Activated CD4-positive, alpha-beta T cell treated with anti-CD3 and anti-CD28 coated beads for 36 hours (primary cell): ENCODE measurements around the gene PSMG2. TPM values are rescaled to one million over a fixed set of nuclear protein-coding genes. Genes with fewer than 3 reads are reported as not detected.
"Not testable (repeated sequence)": the region's sequence is repeated elsewhere in the genome, so short reads cannot be mapped to it uniquely, and the experiment has no call there.

Experiments used
- ATAC-seq: fragments of 200-7000 bp; cut with Tn5 transposase; one replicate; pipeline ENCODE4 v1.10.0; 2021; ENCODE audit warnings: mild to moderate bottlenecking, moderate library complexity
- CTCF ChIA-PET: fragments of 350-600 bp; sonication (Branson Sonifier 250); formaldehyde crosslinking; loops from one replicate; lab custom pipeline; 2021; ENCODE audit warnings: antibody characterized with exemption; lab: Charles Lee
- POLR2A ChIA-PET: fragments of 350-600 bp; sonication (Branson Sonifier 250); formaldehyde crosslinking; loops from one replicate; lab custom pipeline; 2021; ENCODE audit warnings: antibody characterized with exemption, inconsistent platforms; lab: Charles Lee
- DNase-seq: peaks from one replicate; pipeline ENCODE4 v3.0.0-alpha.2; 2020
- H3K27ac Mint-ChIP-seq: one replicate; pipeline ENCODE4 v1.8.0; 2021; ENCODE audit warnings: mixed read lengths
- H3K27me3 Mint-ChIP-seq: one replicate; pipeline ENCODE4 v1.8.0; 2021; ENCODE audit warnings: mixed read lengths
- H3K36me3 Mint-ChIP-seq: one replicate; pipeline ENCODE4 v1.8.0; 2021; ENCODE audit warnings: low read depth, mixed read lengths
- H3K4me1 Mint-ChIP-seq: one replicate; pipeline ENCODE4 v1.8.0; 2021; ENCODE audit warnings: mixed read lengths
- H3K4me3 Mint-ChIP-seq: one replicate; pipeline ENCODE4 v1.8.0; 2021; ENCODE audit warnings: mild to moderate bottlenecking, moderate library complexity, mixed read lengths
- H3K9me3 Mint-ChIP-seq: one replicate; pipeline ENCODE4 v1.8.0; 2021; ENCODE audit warnings: low read depth, mixed read lengths
- intact Hi-C, 2 experiments: fragments of 100-400 bp; cut with DNase I in 1 of 2; cut with micrococcal nuclease in 1 of 2; formaldehyde crosslinking; loops; one replicate each; pipeline versions ENCODE4 v1.14.2 to v1.15.1; 2022 to 2024; cut with DNase I, micrococcal nuclease
- total RNA-seq, 2 experiments: library from RNA; stranded (reverse); gene quantifications; one replicate each; pipeline ENCODE4 v1.2.3, GENCODE V29; 2021

Gene PSMG2
- total RNA-seq, 2 experiments from 2014 or later = 113 to 118 TPM

DNA sequence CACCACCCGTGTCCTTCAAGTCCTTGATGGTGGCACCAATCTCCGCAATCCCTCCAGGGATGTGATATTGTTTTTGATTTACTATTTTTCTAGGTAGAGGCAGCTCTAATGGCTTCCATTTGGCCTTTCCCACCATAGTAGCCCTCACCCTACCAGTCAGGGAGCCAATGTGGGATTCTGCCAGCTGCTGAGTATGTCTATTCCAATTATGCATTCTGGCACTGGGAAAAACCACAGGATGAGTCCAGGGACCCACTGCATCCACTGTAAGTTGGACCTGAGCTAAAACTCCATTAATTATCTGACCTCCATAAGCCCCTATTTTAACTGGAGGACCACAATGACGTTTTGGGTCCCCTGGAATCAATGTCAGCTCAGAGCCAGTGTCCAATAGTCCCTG, 55.7 kb downstream of the PSMG2 start:
- H3K27ac Mint-ChIP-seq, intact Hi-C loops, H3K9me3 Mint-ChIP-seq, POLR2A ChIA-PET, ATAC-seq, H3K27me3 Mint-ChIP-seq, H3K36me3 Mint-ChIP-seq, H3K4me1 Mint-ChIP-seq, H3K4me3 Mint-ChIP-seq, DNase-seq: not testable (repeated sequence)
- CTCF ChIA-PET = interaction anchor here (1.5 kb wide), 1 partner anchor 14 kb away, joined by 7 read pairs; no protein-coding TSS in a partner anchor

- Mint-ChIP-seq H3K4me3 (no peak overlapping the region), H3K9me3 (no peaks in the 10 kb centered on the region), H3K36me3 (peaks cover 2% of the 10 kb centered on the region), H3K4me1 (no peaks in the 10 kb centered on the region), H3K27ac (no peak overlapping the region), H3K27me3 (no peaks in the 10 kb centered on the region)
- ATAC-seq = no peak
- POLR2A ChIA-PET = no interaction called here
- no peak for DNase-seq
- intact Hi-C loops = no loop called here
- CTCF ChIA-PET = no interaction called here
Measured at GRCh38 chr18:12765126-12765525, 62.3 kb downstream of the PSMG2 start.

GRCh38 chr18:12765586-12765985, 62.7 kb downstream of the PSMG2 start:
- no peak for DNase-seq
- Mint-ChIP-seq H3K36me3 (peaks cover 2% of the 10 kb centered on the region), H3K4me3 (no peak overlapping the region), H3K27me3 (no peaks in the 10 kb centered on the region), H3K9me3 (no peaks in the 10 kb centered on the region), H3K4me1 (no peaks in the 10 kb centered on the region), H3K27ac (no peak overlapping the region)
- intact Hi-C loops = no loop called here
- CTCF ChIA-PET = interaction anchor here (0.7 to 1.1 kb wide), 2 partner anchors 21 to 128 kb away, joined by 3 read pairs; no protein-coding TSS in a partner anchor
- no peak for ATAC-seq
- POLR2A ChIA-PET = no interaction called here

DNA sequence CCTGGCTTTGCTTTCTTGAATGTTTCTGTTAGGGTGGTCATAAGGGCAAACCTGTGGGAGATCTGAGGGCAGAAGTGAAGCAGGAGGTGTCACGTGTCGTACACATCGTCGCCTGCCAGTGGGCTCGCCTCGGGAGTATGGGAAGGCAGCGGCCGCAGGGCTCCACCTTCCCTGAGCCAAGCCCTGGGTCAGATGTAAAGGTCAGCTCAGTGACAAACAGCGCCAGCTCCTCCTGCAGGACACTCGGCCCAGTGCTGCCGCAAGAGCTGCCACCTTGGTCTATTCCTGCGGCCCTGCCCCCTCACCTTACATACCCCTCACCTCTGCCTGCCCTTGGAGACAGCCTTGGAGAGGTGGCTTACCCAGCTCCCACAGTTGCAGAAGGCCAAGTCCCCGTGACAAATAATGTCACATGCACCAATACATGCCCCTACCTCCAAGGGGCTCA, 64.2 kb downstream of the PSMG2 start:
- no peak for DNase-seq
- POLR2A ChIA-PET = no interaction called here
- H3K36me3 Mint-ChIP-seq = peaks cover 5% of the 10 kb centered on the region
- no peak overlapping the region for H3K27ac Mint-ChIP-seq
- H3K27me3 Mint-ChIP-seq = no peaks in the 10 kb centered on the region
- no peak for ATAC-seq
- intact Hi-C loops = no loop called here
- no peak overlapping the region for H3K4me3 Mint-ChIP-seq
- CTCF ChIA-PET = interaction anchor here (0.8 kb wide), 1 partner anchor 16 kb away, joined by 4 read pairs; no protein-coding TSS in a partner anchor
- H3K9me3 Mint-ChIP-seq = no peaks in the 10 kb centered on the region
- no peaks in the 10 kb centered on the region for H3K4me1 Mint-ChIP-seq

- intact Hi-C loops = no loop called here
- H3K4me3 Mint-ChIP-seq = no peak overlapping the region
- H3K27ac Mint-ChIP-seq = no peak overlapping the region
- no peak for ATAC-seq
- H3K4me1 Mint-ChIP-seq = no peaks in the 10 kb centered on the region
- no peaks in the 10 kb centered on the region for H3K27me3 Mint-ChIP-seq
- peaks cover 5% of the 10 kb centered on the region for H3K36me3 Mint-ChIP-seq
- ChIA-PET POLR2A (no interaction called here), CTCF (interaction anchor here (0.8 kb wide), 1 partner anchor 16 kb away, joined by 4 read pairs; no protein-coding TSS in a partner anchor)
- DNase-seq = no peak
- H3K9me3 Mint-ChIP-seq = no peaks in the 10 kb centered on the region
Measured at GRCh38 chr18:12767580-12768155, 64.8 kb downstream of the PSMG2 start.

GRCh38 chr18:12768625-12769024, 65.8 kb downstream of the PSMG2 start:
- H3K4me1 Mint-ChIP-seq = peaks cover 6% of the 10 kb centered on the region
- H3K9me3 Mint-ChIP-seq = no peaks in the 10 kb centered on the region
- ChIA-PET POLR2A (no interaction called here), CTCF (interaction anchor here (0.7 kb wide), 1 partner anchor 408 kb away, joined by 3 read pairs; no protein-coding TSS in a partner anchor)
- H3K36me3 Mint-ChIP-seq = peaks cover 5% of the 10 kb centered on the region
- H3K4me3 Mint-ChIP-seq = no peak overlapping the region
- DNase-seq = no peak
- no peak overlapping the region for H3K27ac Mint-ChIP-seq
- H3K27me3 Mint-ChIP-seq = no peaks in the 10 kb centered on the region
- ATAC-seq = peak; percentile 30
- intact Hi-C loops = no loop called here

DNA sequence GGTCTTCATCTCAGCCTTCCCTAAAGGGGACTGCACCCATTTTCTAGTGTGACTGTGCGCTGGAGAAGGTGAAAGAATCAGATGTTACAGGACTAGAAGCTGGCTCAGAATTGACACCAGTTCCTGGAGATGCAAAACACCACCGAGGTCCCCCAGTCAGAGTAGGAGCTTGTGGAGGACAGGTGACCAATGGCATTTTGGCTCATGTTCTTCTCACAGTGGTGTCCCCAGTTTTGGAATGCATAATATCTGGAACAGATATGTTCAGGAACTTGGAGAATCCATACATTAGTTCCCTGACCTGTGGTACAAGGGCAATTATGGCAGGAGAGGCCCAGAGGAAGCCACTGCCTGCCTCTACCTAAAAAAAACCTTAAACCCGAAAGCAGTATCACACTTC, 66.3 kb downstream of the PSMG2 start:
- ChIA-PET CTCF (no interaction called here), POLR2A (no interaction called here)
- Mint-ChIP-seq H3K4me1 (peaks cover 10% of the 10 kb centered on the region), H3K36me3 (peaks cover 3% of the 10 kb centered on the region), H3K9me3 (no peaks in the 10 kb centered on the region), H3K4me3 (no peak overlapping the region), H3K27ac (no peak overlapping the region), H3K27me3 (no peaks in the 10 kb centered on the region)
- DNase-seq = no peak
- intact Hi-C loops = no loop called here
- ATAC-seq = no peak

DNA sequence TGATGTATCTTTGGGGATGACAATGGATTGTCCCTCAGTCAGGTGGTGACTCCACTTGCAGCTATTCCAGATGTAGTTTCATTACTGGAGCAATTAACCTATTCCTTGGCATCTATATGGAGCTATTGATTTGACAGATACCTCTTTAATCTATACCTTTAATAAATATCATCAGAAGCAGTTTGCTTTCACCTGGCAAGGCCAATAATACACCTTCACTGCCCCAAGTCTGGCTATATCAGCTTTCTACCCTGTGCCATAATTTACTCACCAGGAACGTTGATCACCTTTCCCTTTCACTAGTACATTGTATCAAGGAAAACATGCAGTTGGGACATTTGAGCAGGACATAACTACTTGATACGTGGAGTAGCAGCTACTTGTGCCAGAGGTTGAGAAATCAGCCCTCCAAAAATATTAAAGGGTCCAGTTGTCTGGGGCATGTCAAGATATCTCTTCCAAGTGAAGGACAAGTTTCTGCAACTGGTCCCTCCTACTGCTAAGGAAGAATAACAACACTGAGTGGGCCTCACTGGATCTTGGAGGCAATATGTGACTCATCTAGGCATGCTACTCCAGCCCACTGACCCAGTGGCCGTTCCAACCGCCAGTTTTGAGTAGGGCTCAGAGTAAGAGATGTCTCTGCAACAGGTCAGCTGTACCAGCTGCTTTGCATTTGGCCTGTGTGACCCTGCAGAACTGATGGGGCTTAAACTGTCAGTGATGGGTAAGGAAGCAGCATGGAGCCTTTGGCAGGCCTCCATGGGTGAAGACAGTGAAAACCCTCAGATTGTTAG, 67.0 kb downstream of the PSMG2 start:
- ChIA-PET POLR2A (no interaction called here), CTCF (no interaction called here)
- intact Hi-C loops = no loop called here
- H3K9me3 Mint-ChIP-seq = no peaks in the 10 kb centered on the region
- peaks cover 12% of the 10 kb centered on the region for H3K4me1 Mint-ChIP-seq
- H3K36me3 Mint-ChIP-seq = peaks cover 3% of the 10 kb centered on the region
- ATAC-seq (no peak), DNase-seq (no peak)
- H3K27me3 Mint-ChIP-seq = no peaks in the 10 kb centered on the region
- no peak overlapping the region for H3K27ac Mint-ChIP-seq
- H3K4me3 Mint-ChIP-seq = no peak overlapping the region

DNA sequence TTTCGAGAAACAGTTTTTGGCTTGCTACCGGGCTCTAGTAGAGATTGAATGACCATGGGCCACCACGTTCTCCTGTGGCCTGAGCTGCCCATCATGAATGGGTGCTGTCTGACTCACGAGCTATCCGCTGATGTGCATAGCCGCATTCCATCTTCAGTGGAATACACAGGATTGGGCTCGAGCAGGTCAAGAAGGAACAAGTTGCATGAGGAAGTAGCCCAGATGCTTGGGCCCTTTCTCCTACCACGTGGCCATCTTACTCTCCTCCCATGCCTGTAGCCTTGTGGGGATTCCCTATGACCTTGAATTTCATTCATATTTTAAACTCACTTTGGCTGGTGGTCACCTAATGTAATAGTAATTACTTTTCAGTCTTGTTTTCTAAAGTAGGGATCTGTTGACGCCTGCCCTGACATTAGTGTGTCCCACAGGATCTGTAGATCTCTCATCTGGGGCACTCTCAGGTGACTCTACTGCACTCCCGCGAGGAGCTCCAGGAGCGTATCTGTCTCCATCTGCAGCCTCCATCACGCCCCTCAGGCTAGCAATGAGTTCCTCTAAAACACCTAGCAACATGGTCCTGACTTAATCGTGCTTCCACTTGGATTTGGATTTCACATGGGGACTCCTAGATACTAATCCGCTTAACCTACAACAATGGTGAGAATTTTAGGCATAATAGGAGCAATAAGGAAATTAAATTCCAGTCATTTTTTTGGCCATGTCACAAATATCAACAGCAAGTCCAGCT, 67.8 kb downstream of the PSMG2 start:
- POLR2A ChIA-PET = no interaction called here
- CTCF ChIA-PET = no interaction called here
- H3K4me3 Mint-ChIP-seq = no peak overlapping the region
- peaks cover 3% of the 10 kb centered on the region for H3K36me3 Mint-ChIP-seq
- no peaks in the 10 kb centered on the region for H3K9me3 Mint-ChIP-seq
- DNase-seq = no peak
- no peaks in the 10 kb centered on the region for H3K27me3 Mint-ChIP-seq
- ATAC-seq = no peak
- H3K27ac Mint-ChIP-seq = no peak overlapping the region
- intact Hi-C loops = no loop called here
- peaks cover 12% of the 10 kb centered on the region for H3K4me1 Mint-ChIP-seq

DNA sequence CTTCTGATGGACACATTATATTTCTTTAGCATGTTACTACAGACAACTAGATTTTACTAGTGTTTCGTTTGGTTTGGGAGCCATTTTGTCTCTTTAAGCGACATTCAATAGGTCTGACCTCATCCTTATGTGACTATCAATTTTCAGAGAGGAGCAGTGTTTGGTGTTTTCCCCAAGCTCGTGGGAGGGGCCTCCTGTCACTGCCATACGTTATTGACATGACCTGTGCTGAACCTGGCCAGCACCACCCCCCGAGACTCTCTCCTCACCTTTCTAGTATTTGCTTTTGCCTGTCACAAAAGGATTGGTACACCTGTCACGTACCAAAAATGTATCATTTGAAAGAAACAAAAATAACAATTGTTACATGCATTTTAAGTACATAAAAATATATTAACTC, 69.3 kb downstream of the PSMG2 start:
- H3K36me3 Mint-ChIP-seq = peaks cover 3% of the 10 kb centered on the region
- intact Hi-C loops = no loop called here
- no peak for DNase-seq
- H3K4me3 Mint-ChIP-seq = no peak overlapping the region
- POLR2A ChIA-PET = no interaction called here
- no peak for ATAC-seq
- CTCF ChIA-PET = no interaction called here
- H3K27ac Mint-ChIP-seq = no peak overlapping the region
- peaks cover 16% of the 10 kb centered on the region for H3K4me1 Mint-ChIP-seq
- H3K9me3 Mint-ChIP-seq = peaks cover 5% of the 10 kb centered on the region
- H3K27me3 Mint-ChIP-seq = no peaks in the 10 kb centered on the region

DNA sequence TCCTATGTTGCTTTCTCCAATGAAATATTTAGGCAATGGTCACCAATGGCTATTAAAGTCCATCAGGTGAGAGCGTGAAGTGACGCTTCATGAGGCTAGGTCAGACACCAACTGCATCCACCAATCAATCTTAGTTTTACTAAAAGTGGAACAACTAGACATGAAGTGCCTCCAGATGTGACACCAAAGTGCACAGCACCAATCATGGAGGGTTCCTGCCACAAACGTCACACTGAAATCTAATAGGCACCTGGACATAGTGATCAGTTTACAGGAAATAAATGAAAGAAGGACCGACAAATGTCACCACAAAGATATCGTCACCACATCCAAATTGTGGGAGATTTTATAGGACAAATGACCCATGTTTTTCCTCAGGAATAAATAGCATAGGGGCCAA, 70.5 kb downstream of the PSMG2 start:
- POLR2A ChIA-PET = no interaction called here

More for the DNA sequence above, 70.5 kb downstream of the PSMG2 start:
- CTCF ChIA-PET = no interaction called here
- no peak for ATAC-seq
- Mint-ChIP-seq H3K27ac (no peak overlapping the region), H3K4me1 (peaks cover 16% of the 10 kb centered on the region), H3K4me3 (no peak overlapping the region), H3K27me3 (no peaks in the 10 kb centered on the region), H3K36me3 (peaks cover 3% of the 10 kb centered on the region), H3K9me3 (peaks cover 5% of the 10 kb centered on the region)
- intact Hi-C loops = no loop called here
- no peak for DNase-seq
